Suprapubic skin (tissue), 4 donors: ENCODE measurements around the gene GADD45G.

ENCODE experiments used
- CTCF ChIP-seq, 2 donors: fragments of 200-600 bp in 1 of 2; fragments of 450-650 bp in 1 of 2; sonication (generic) in 1 of 2; IDR thresholded peaks; one replicate each; pipeline ENCODE4 v1.5.1; 2016 to 2019; ENCODE audit warnings: antibody characterized with exemption in 2 of 2, mild to moderate bottlenecking in 1 of 2, moderate library complexity in 1 of 2
- EP300 ChIP-seq: sonication (generic); formaldehyde crosslinking; IDR thresholded peaks from one replicate; pipeline ENCODE4 v1.6.1; 2017; ENCODE audit warnings: antibody characterized with exemption
- POLR2A ChIP-seq, 2 donors: fragments of 450-650 bp; IDR thresholded peaks; one replicate each; pipeline ENCODE4 v1.6.1; 2017; ENCODE audit warnings: antibody characterized with exemption in 2 of 2, mild to moderate bottlenecking in 2 of 2, moderate library complexity in 2 of 2
- POLR2AphosphoS5 ChIP-seq, 3 donors: sonication (generic); formaldehyde crosslinking; IDR thresholded peaks; one replicate each; pipeline ENCODE4 v1.6.1; 2017; ENCODE audit warnings: antibody characterized with exemption in 3 of 3

GRCh38 chr9:89564346-89564878 lies 40.4 kb upstream of the GADD45G start:
- TF ChIP-seq CTCF (IDR thresholded peaks at IDR 0.05): no peak
- TF ChIP-seq POLR2AphosphoS5 (IDR thresholded peaks at IDR 0.05): no peak
- TF ChIP-seq POLR2A (IDR thresholded peaks at IDR 0.05): no peak
- TF ChIP-seq EP300: no peak
